CD14-positive monocyte (primary cell): ENCODE measurements around the gene SOX5. TPM values are rescaled to one million over a fixed set of nuclear protein-coding genes. Genes with fewer than 3 reads are reported as not detected.

Experiments used
- DNase-seq, 3 donors: peaks; one replicate each; pipeline ENCODE4 v3.0.0-alpha.2; 2011 to 2022
- H2AFZ ChIP-seq: 2 replicates; pipeline ENCODE4 v1.6.0; 2012; ENCODE audit warnings: mild to moderate bottlenecking, low read depth, low read length, inconsistent platforms; ENCODE audit not compliant: insufficient read depth, poor library complexity, severe bottlenecking
- H3K27ac ChIP-seq, 2 donors: 1 replicate in 1 of 2; 2 replicates in 1 of 2; pipeline ENCODE4 v1.5.1; 2012 to 2013; ENCODE audit warnings: low read length in 2 of 2, control low read depth in 1 of 2, inconsistent platforms in 1 of 2, low read depth in 1 of 2, mild to moderate bottlenecking in 1 of 2
- H3K27me3 ChIP-seq, 2 donors: one replicate each; pipeline versions ENCODE4 v1.6.0 to v1.6.1; 2011 to 2013; ENCODE audit warnings: low read length in 2 of 2; ENCODE audit not compliant: control insufficient read depth in 2 of 2, insufficient read depth in 2 of 2
- H3K36me3 ChIP-seq, 2 donors: replicated peaks in 1 of 2; 1 replicate in 1 of 2; 2 replicates in 1 of 2; pipeline versions ENCODE4 v1.5.1 to v1.6.1; 2012 to 2013; ENCODE audit warnings: low read length in 2 of 2, control low read depth in 1 of 2, inconsistent platforms in 1 of 2, mild to moderate bottlenecking in 1 of 2; ENCODE audit not compliant: insufficient read depth in 2 of 2, control insufficient read depth in 1 of 2
- H3K4me1 ChIP-seq, 2 donors: 1 replicate in 1 of 2; 2 replicates in 1 of 2; pipeline versions ENCODE4 v1.5.1 to v1.6.1; 2012 to 2013; ENCODE audit warnings: low read length in 2 of 2, control low read depth in 1 of 2, inconsistent platforms in 1 of 2, mild to moderate bottlenecking in 1 of 2, moderate library complexity in 1 of 2; ENCODE audit not compliant: insufficient read depth in 2 of 2, control insufficient read depth in 1 of 2
- H3K4me2 ChIP-seq: replicated peaks from 2 replicates; pipeline ENCODE3; 2012; ENCODE audit warnings: low read length, moderate library complexity, mild to moderate bottlenecking; ENCODE audit not compliant: poor library complexity, severe bottlenecking; ENCODE audit errors: extremely low read depth
- H3K4me3 ChIP-seq, 3 experiments: fragments of 200-600 bp in 1 of 3; sonication (generic) in 1 of 3; replicated peaks in 1 of 3; 1 replicate in 2 of 3; 2 replicates in 1 of 3; pipeline ENCODE4 v1.5.1; 2011 to 2013; ENCODE audit warnings: low read length in 3 of 3, mild to moderate bottlenecking in 3 of 3, control low read depth in 2 of 3, low read depth in 2 of 3, inconsistent platforms in 1 of 3, moderate library complexity in 1 of 3
- H3K79me2 ChIP-seq: 2 replicates; pipeline ENCODE4 v1.6.0; 2012; ENCODE audit warnings: mild to moderate bottlenecking, control low read depth, inconsistent platforms, low read length, moderate library complexity; ENCODE audit not compliant: insufficient read depth
- H3K9ac ChIP-seq: 2 replicates; pipeline ENCODE4 v1.6.0; 2017; ENCODE audit warnings: low read length, mild to moderate bottlenecking; ENCODE audit not compliant: insufficient read depth, poor library complexity, severe bottlenecking
- H3K9me3 ChIP-seq, 2 donors: replicated peaks in 1 of 2; 1 replicate in 1 of 2; 2 replicates in 1 of 2; pipeline versions ENCODE4 v1.5.1 to v1.6.1; 2012 to 2013; ENCODE audit warnings: low read length in 2 of 2, control low read depth in 1 of 2; ENCODE audit not compliant: control insufficient read depth in 1 of 2, insufficient read depth in 1 of 2
- H4K20me1 ChIP-seq: 2 replicates; pipeline ENCODE4 v1.6.0; 2012; ENCODE audit warnings: mild to moderate bottlenecking, low read length, control low read depth, moderate library complexity; ENCODE audit not compliant: insufficient read depth
- H3K27ac Mint-ChIP-seq, 7 donors: one replicate each; pipeline ENCODE4 v1.8.0; 2020; ENCODE audit warnings: mild to moderate bottlenecking in 7 of 7, mixed read lengths in 7 of 7, moderate library complexity in 6 of 7, inconsistent platforms in 2 of 7
- H3K27me3 Mint-ChIP-seq, 3 donors: one replicate each; pipeline ENCODE4 v1.8.0; 2021 to 2022; ENCODE audit warnings: low read depth in 3 of 3, mild to moderate bottlenecking in 3 of 3, mixed read lengths in 3 of 3, moderate library complexity in 3 of 3, inconsistent platforms in 1 of 3
- H3K36me3 Mint-ChIP-seq, 2 donors: one replicate each; pipeline ENCODE4 v1.8.0; 2020; ENCODE audit warnings: mixed read lengths in 2 of 2, inconsistent platforms in 1 of 2, mild to moderate bottlenecking in 1 of 2
- H3K4me1 Mint-ChIP-seq: one replicate; pipeline ENCODE4 v1.8.0; 2020; ENCODE audit warnings: mild to moderate bottlenecking, mixed read lengths
- H3K4me3 Mint-ChIP-seq, 2 donors: one replicate each; pipeline ENCODE4 v1.8.0; 2020; ENCODE audit warnings: mild to moderate bottlenecking in 2 of 2, mixed read lengths in 2 of 2, moderate library complexity in 1 of 2
- H3K9me3 Mint-ChIP-seq, 7 donors: one replicate each; pipeline ENCODE4 v1.8.0; 2020 to 2022; ENCODE audit warnings: mixed read lengths in 7 of 7, mild to moderate bottlenecking in 6 of 7, moderate library complexity in 6 of 7, inconsistent platforms in 2 of 7
- CTCF ChIP-seq: fragments of 200-600 bp; IDR thresholded peaks from one replicate; pipeline ENCODE4 v1.8.0; 2022; ENCODE audit warnings: antibody characterized with exemption, mild to moderate bottlenecking
- WGBS: methylation state at CpG from one replicate; pipeline ENCODE4 v1.1.5; 2013; ENCODE audit warnings: missing lambda C conversion rate; ENCODE audit not compliant: insufficient coverage; 5-methylcytosine and 5-hydroxymethylcytosine counted together
- intact Hi-C, 2 donors: fragments of 100-400 bp; cut with micrococcal nuclease; formaldehyde crosslinking; loops; one replicate each; pipeline versions ENCODE4 v1.15.0 to v1.15.1; 2023
- polyA plus RNA-seq, 3 donors: library from polyadenylated mRNA; depleted of rRNA in 1 of 3; unstranded in 2 of 3; stranded (reverse) in 1 of 3; fragments of 300-500 nt in 2 of 3; fragments of >200 nt in 1 of 3; fragmentation: Illumina TruSeq in 2 of 3; gene quantifications; 1 replicate in 2 of 3; 2 replicates in 1 of 3; pipeline ENCODE4 v1.2.3, GENCODE V29; 2012 to 2021

SOX5 gene
- polyA plus RNA-seq, 3 donors, result not detected

- H3K4me3 ChIP-seq, result no peak overlapping the region
- H2AFZ ChIP-seq, result no peak overlapping the region
- H3K27me3 ChIP-seq, result no peaks in the 10 kb centered on the region
- intact Hi-C loops, result no loop called here
- no peaks in the 10 kb centered on the region for H4K20me1 ChIP-seq
- no peaks in the 10 kb centered on the region for H3K9me3 ChIP-seq
- no peaks in the 10 kb centered on the region for H3K4me1 ChIP-seq
- no peak for DNase-seq
- Mint-ChIP-seq H3K9me3 (peaks cover 0 to 1% (median 0%) of the 10 kb centered on the region in 7 donors), H3K36me3 (no peaks in the 10 kb centered on the region), H3K4me1 (no peaks in the 10 kb centered on the region), H3K27me3 (no peaks in the 10 kb centered on the region), H3K4me3 (no peak overlapping the region), H3K27ac (no peak overlapping the region)
- no CpG with 5 or more reads among the region's 3 CpGs for WGBS
- no peak overlapping the region for H3K9ac ChIP-seq
- H3K4me2 ChIP-seq, result no peak overlapping the region
- no peak overlapping the region for H3K27ac ChIP-seq
- no peaks in the 10 kb centered on the region for H3K79me2 ChIP-seq
- TF ChIP-seq CTCF, result no peak
- no peaks in the 10 kb centered on the region for H3K36me3 ChIP-seq
Measured at GRCh38 chr12:23770202-23770938, 179.1 kb downstream of the SOX5 start.

- WGBS, result no CpG with 5 or more reads among the region's 2 CpGs
Measured at GRCh38 chr12:23767834-23768233, 181.6 kb downstream of the SOX5 start.

More at GRCh38 chr12:23767834-23768233, 181.6 kb downstream of the SOX5 start:
- DNase-seq, result no peak
- Mint-ChIP-seq H3K36me3 (no peaks in the 10 kb centered on the region), H3K4me3 (no peak overlapping the region), H3K4me1 (no peaks in the 10 kb centered on the region), H3K9me3 (peaks cover 0 to 1% (median 0%) of the 10 kb centered on the region in 7 donors), H3K27ac (no peak overlapping the region), H3K27me3 (no peaks in the 10 kb centered on the region)
- Histone ChIP-seq H4K20me1 (no peaks in the 10 kb centered on the region), H3K4me3 (no peak overlapping the region), H3K9ac (no peak overlapping the region), H3K27me3 (no peaks in the 10 kb centered on the region), H3K36me3 (no peaks in the 10 kb centered on the region), H2AFZ (no peak overlapping the region), H3K27ac (no peak overlapping the region), H3K4me2 (no peak overlapping the region), H3K9me3 (no peaks in the 10 kb centered on the region), H3K4me1 (no peaks in the 10 kb centered on the region), H3K79me2 (no peaks in the 10 kb centered on the region)
- TF ChIP-seq CTCF, result no peak
- intact Hi-C loops, result no loop called here
